Stimulated activated effector memory CD8-positive, alpha-beta T cell treated with anti-CD3 and anti-CD28 coated beads, Interleukin-12 subunit alpha, Interleukin-12 subunit beta, amount 100 ng/mL, for 72 hours (primary cell): Measurements from ENCODE around the gene CLSTN1.

Experiments
- ATAC-seq: fragments of 150-1000 bp; cut with Tn5 transposase; 2 replicates; pipeline ENCODE4 v1.10.0; 2021
- DNase-seq, 2 donors: peaks; one replicate each; pipeline ENCODE4 v3.0.0; 2021 to 2022; ENCODE audit warnings: low spot score in 2 of 2
- H3K27ac Mint-ChIP-seq: one replicate; pipeline ENCODE4 v1.8.0; 2022; ENCODE audit warnings: mild to moderate bottlenecking, mixed read lengths
- H3K36me3 Mint-ChIP-seq: one replicate; pipeline ENCODE4 v1.8.0; 2022; ENCODE audit warnings: mild to moderate bottlenecking, mixed read lengths
- H3K4me1 Mint-ChIP-seq: one replicate; pipeline ENCODE4 v1.8.0; 2022; ENCODE audit warnings: mixed read lengths
- H3K4me3 Mint-ChIP-seq: one replicate; pipeline ENCODE4 v1.8.0; 2022; ENCODE audit warnings: mild to moderate bottlenecking, mixed read lengths
- H3K9me3 Mint-ChIP-seq: one replicate; pipeline ENCODE4 v1.8.0; 2022; ENCODE audit warnings: mixed read lengths

CLSTN1 gene

GRCh38 chr1:9843576-9843945 lies 19.8 kb upstream of the CLSTN1 start:
- H3K27ac Mint-ChIP-seq, result no peak overlapping the region
- H3K4me1 Mint-ChIP-seq, result no peaks in the 10 kb centered on the region
- no peaks in the 10 kb centered on the region for H3K36me3 Mint-ChIP-seq
- H3K9me3 Mint-ChIP-seq, result no peaks in the 10 kb centered on the region
- no peak for ATAC-seq
- H3K4me3 Mint-ChIP-seq, result no peak overlapping the region
- no peak for DNase-seq

GRCh38 chr1:9842781-9843575 lies 19.2 kb upstream of the CLSTN1 start:
- H3K9me3 Mint-ChIP-seq, result no peaks in the 10 kb centered on the region
- no peaks in the 10 kb centered on the region for H3K36me3 Mint-ChIP-seq
- no peak overlapping the region for H3K27ac Mint-ChIP-seq
- ATAC-seq (peak; percentile 17), DNase-seq (no peak)
- no peak overlapping the region for H3K4me3 Mint-ChIP-seq
- no peaks in the 10 kb centered on the region for H3K4me1 Mint-ChIP-seq

- Mint-ChIP-seq H3K4me1 (no peaks in the 10 kb centered on the region), H3K4me3 (no peak overlapping the region), H3K9me3 (no peaks in the 10 kb centered on the region), H3K27ac (no peak overlapping the region), H3K36me3 (no peaks in the 10 kb centered on the region)
- DNase-seq (no peak), ATAC-seq (no peak)
Measured at GRCh38 chr1:9842073-9842711, 18.4 kb upstream of the CLSTN1 start.

DNA sequence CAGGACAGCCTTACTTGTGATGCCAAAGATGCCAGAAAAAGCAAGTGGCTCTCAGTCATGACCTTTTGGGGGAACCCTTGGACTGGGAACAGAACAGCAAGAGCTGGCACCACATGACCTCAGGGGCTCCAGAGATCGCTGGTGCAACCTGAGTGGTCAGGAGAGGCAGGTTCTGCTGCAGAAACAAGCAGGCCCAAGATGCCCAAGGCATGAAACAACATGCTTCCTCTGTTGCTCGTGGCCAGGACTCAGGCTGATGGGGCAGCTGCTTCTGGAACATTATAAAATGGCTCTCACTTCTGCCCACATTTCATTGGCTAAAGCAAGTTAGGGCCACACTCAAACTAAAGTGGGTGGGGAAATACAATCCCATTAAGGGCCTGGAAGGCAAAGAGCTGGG lies 17.7 kb upstream of the CLSTN1 start:
- Mint-ChIP-seq H3K9me3 (no peaks in the 10 kb centered on the region), H3K27ac (no peak overlapping the region), H3K36me3 (no peaks in the 10 kb centered on the region), H3K4me3 (no peak overlapping the region), H3K4me1 (no peaks in the 10 kb centered on the region)
- DNase-seq (no peak), ATAC-seq (no peak)

- Mint-ChIP-seq H3K9me3 (no peaks in the 10 kb centered on the region), H3K27ac (no peak overlapping the region), H3K4me1 (no peaks in the 10 kb centered on the region), H3K4me3 (no peak overlapping the region), H3K36me3 (no peaks in the 10 kb centered on the region)
- ATAC-seq (no peak), DNase-seq (no peak)
Measured at GRCh38 chr1:9840176-9840575, 16.4 kb upstream of the CLSTN1 start.

DNA sequence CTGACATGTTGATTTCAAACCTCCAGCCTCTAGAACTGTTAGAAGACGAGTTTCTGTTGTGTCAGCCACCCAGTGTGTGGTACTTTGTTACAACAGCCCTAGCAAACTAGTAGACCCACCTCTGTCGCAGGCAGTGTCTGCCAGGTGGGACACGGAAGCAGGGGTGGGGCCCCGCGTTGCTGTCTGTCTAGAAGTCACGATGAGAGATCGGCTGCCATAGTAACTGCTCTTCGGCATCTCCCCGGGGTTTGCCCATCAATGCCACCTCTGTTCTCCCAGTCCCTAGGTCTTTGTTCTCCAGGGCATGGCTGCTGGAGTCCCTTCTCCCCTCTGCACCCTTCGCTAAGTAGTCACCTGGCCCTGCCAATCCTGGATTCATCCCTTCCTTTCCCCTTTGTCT lies 15.2 kb upstream of the CLSTN1 start:
- no peaks in the 10 kb centered on the region for H3K9me3 Mint-ChIP-seq
- no peak for DNase-seq
- no peak overlapping the region for H3K4me3 Mint-ChIP-seq
- H3K36me3 Mint-ChIP-seq, result no peaks in the 10 kb centered on the region
- no peaks in the 10 kb centered on the region for H3K4me1 Mint-ChIP-seq
- no peak for ATAC-seq
- H3K27ac Mint-ChIP-seq, result no peak overlapping the region

- Mint-ChIP-seq H3K27ac (no peak overlapping the region), H3K9me3 (no peaks in the 10 kb centered on the region), H3K4me1 (no peaks in the 10 kb centered on the region), H3K4me3 (no peak overlapping the region), H3K36me3 (no peaks in the 10 kb centered on the region)
- DNase-seq (no peak), ATAC-seq (no peak)
Measured at GRCh38 chr1:9836632-9836960, 12.8 kb upstream of the CLSTN1 start.

DNA sequence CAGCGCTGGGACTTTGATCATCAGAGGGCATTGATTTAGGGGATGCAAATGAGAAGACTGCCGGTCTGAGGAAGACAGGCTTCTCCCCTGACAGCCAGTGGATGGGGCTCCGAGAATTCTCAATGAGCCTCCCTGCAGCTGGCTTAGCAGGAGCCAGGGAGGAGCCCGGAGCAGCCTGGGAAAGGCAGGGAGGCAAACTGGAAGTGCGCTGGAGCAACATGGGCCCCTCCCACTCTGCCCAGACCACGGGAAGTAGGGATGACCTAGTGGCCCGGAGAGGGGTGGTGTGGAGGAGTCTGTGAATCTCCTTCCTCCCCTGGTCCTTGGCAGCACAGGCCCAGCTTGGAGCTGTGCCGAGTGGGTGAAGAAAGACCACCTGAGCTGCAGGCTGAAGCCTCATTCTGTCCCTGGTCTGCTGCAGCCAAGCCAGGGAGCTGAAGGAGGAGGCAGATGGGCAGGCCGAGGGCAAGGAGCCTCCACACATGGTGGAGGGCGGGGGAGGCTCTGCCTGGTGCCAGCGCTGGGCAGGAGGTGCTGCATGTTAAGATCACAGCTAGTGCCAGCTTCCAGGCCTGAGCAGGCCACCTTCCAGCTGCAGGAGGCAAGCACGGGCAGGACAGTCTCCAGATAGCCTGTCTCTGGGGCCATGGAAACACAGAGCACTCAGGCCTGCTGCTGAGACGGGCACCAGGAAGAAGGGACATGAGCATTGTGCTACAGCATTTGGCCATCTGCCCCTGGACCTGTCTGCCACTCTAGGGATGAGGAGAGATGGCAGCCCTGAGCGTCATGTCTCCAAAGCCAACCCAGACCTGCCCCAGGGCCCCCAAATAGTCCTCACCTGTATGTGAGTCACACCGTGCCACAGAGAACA lies 12.2 kb upstream of the CLSTN1 start:
- ATAC-seq (no peak), DNase-seq (no peak)
- H3K27ac Mint-ChIP-seq, result no peak overlapping the region
- H3K4me1 Mint-ChIP-seq, result no peaks in the 10 kb centered on the region
- no peaks in the 10 kb centered on the region for H3K9me3 Mint-ChIP-seq
- no peak overlapping the region for H3K4me3 Mint-ChIP-seq
- H3K36me3 Mint-ChIP-seq, result no peaks in the 10 kb centered on the region

DNA sequence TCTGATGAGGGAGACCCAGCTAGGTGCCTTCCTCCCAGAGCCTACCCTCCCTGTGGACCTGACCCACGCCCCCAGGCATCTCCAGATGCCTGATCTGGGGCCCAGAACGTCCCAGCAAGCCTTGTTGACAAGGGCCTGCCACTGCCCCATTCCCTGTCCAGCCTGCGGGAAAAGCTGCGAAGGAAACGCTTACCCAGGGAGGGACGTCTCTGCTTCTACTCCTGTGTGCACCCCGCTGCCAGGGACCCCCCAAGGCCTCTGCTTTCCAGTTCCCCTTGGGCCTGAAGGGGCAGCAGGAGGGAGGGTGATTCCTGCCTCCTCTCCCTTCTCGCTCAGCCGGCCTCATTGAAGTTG lies 11.6 kb upstream of the CLSTN1 start:
- no peaks in the 10 kb centered on the region for H3K36me3 Mint-ChIP-seq
- H3K27ac Mint-ChIP-seq, result no peak overlapping the region

GRCh38 chr1:9833632-9834031 lies 9.9 kb upstream of the CLSTN1 start:
- H3K36me3 Mint-ChIP-seq, result no peaks in the 10 kb centered on the region
- H3K4me3 Mint-ChIP-seq, result no peak overlapping the region
- H3K4me1 Mint-ChIP-seq, result no peaks in the 10 kb centered on the region
- no peaks in the 10 kb centered on the region for H3K9me3 Mint-ChIP-seq
- ATAC-seq (no peak), DNase-seq (no peak)
- no peak overlapping the region for H3K27ac Mint-ChIP-seq

More for the DNA sequence above, 11.6 kb upstream of the CLSTN1 start:
- Mint-ChIP-seq H3K9me3 (no peaks in the 10 kb centered on the region), H3K4me3 (no peak overlapping the region), H3K4me1 (no peaks in the 10 kb centered on the region)
- ATAC-seq (no peak), DNase-seq (no peak)

DNA sequence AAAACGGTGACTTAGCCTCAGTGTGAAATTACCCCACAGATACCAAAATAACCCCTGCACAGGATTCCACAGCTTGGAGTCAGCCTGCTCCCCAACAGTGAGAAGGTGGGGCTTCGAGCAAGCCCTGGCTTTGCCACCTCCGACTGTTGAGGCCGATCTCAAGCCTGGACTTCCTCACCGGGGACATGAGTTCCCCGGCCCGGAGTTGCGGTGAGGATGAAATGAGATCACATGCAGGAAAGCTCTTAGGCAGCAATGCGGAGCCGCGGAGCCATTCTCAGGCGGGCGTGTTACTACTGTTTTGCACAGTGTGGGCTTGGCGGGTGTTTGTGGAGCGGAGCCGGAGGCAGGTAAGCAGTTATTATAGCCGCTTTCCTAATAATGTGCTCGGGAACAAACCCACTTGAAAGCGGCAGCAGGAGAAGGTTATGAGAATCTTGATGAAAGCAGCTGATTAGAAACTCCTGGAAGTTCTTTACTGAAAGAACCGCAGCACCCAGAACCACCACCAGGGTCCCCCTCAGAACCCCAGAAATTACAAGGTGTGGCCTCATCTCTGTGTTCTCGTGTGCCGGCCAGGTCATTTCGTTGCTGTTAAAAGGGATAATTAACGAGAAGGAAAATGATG lies 3.9 kb upstream of the CLSTN1 start:
- Mint-ChIP-seq H3K4me3 (no peak overlapping the region), H3K9me3 (no peaks in the 10 kb centered on the region), H3K4me1 (peaks cover 17% of the 10 kb centered on the region), H3K27ac (no peak overlapping the region), H3K36me3 (peaks cover 6% of the 10 kb centered on the region)
- no peak for DNase-seq
- no peak for ATAC-seq

GRCh38 chr1:9826616-9827015 lies 2.9 kb upstream of the CLSTN1 start:
- no peak for DNase-seq
- Mint-ChIP-seq H3K36me3 (peaks cover 7% of the 10 kb centered on the region), H3K4me3 (no peak overlapping the region), H3K27ac (peak overlapping the region; percentile 23), H3K9me3 (no peaks in the 10 kb centered on the region), H3K4me1 (peaks cover 26% of the 10 kb centered on the region)
- ATAC-seq, result no peak

GRCh38 chr1:9826087-9826486 lies 2.3 kb upstream of the CLSTN1 start:
- Mint-ChIP-seq H3K9me3 (no peaks in the 10 kb centered on the region), H3K36me3 (peaks cover 7% of the 10 kb centered on the region), H3K4me1 (peaks cover 26% of the 10 kb centered on the region), H3K4me3 (peak overlapping the region; percentile 83), H3K27ac (peak overlapping the region; percentile 60)
- DNase-seq, result no peak
- ATAC-seq, result no peak

DNA sequence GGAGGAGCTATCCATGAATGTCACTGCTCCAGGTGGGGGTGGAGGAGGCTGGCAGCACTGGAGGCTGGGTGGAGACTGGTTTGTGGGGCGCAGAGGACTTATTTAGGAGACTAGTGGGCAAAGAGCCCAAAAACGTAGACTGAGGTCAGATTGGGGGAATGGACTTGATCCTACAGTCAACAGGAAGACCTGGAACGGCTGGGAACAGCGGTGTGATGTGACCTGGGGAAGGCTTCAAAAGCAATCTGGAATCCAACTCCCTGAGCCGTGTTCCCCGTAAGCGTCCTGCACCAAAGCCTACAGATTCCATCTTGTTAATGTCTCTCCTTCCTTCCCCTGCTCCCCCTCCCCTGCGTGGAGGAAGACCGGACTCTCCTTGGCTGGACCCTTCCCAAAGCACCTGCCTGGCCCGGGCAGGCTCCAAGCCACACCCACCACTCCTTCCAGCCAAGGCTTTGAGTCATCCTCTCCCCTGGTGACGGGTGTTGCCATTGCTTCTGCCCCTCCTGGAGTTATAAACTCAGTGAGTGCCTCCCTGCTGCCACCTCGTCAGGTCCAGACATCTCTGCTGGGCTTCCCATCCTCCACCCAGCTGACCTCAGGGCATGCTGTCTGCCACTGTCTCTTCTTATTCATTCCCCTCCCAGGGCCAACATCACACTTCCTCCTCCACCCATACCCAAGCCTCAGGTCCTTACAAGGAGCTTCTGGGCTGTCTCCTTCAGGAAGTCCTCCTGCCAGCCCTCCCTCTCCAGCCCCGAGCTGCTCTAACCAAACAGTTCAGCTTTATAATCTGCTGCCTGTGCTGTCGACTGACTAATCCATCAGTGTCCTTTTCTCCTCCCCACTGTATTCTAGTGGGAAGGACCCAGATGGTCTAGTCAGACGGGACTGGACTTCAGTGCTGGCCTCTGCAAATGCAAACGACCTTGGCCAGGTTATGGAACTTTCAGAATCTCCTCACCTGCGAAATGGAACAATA lies 1.6 kb upstream of the CLSTN1 start:
- Mint-ChIP-seq H3K9me3 (no peaks in the 10 kb centered on the region), H3K27ac (peak overlapping the region; percentile 60), H3K4me3 (peak overlapping the region; percentile 83), H3K36me3 (peaks cover 8% of the 10 kb centered on the region), H3K4me1 (peaks cover 31% of the 10 kb centered on the region)
- DNase-seq (peak; percentile 18 to 65), ATAC-seq (peak; percentile 49)
